Right lobe of liver (tissue), 6 donors: ENCODE data around the gene SERPINB7. TPM values are rescaled to one million over a fixed set of nuclear protein-coding genes. Genes with fewer than 3 reads are reported as not detected.
A peak's percentile ranks its signal among the peaks of the same experiment; 100 is the strongest.

Source experiments
- ATAC-seq, 4 donors: fragments of 200-7000 bp; cut with Tn5 transposase; one replicate each; pipeline ENCODE4 v1.9.1; 2020; ENCODE audit warnings: mild to moderate bottlenecking in 4 of 4, moderate library complexity in 4 of 4
- DNase-seq, 3 donors: peaks; one replicate each; pipeline ENCODE4 v3.0.0-alpha.2; 2020
- H3K27ac ChIP-seq, 3 donors: fragments of 200-600 bp; one replicate each; pipeline ENCODE4 v1.8.0; 2022
- H3K27me3 ChIP-seq, 2 donors: fragments of 200-600 bp; one replicate each; pipeline ENCODE4 v1.8.0; 2022
- H3K36me3 ChIP-seq, 4 donors: fragments of 200-600 bp; sonication (generic) in 1 of 4; one replicate each; pipeline versions ENCODE4 v1.5.1 to v1.8.0; 2017 to 2022; ENCODE audit warnings: control low read depth in 1 of 4
- H3K4me1 ChIP-seq, 4 donors: fragments of 200-600 bp; sonication (generic) in 1 of 4; one replicate each; pipeline versions ENCODE4 v1.5.1 to v1.8.0; 2017 to 2022; ENCODE audit warnings: control low read depth in 1 of 4
- H3K4me3 ChIP-seq, 3 donors: fragments of 200-600 bp; one replicate each; pipeline ENCODE4 v1.8.0; 2022
- H3K9me3 ChIP-seq, 4 donors: fragments of 200-600 bp; sonication (generic) in 1 of 4; one replicate each; pipeline versions ENCODE4 v1.5.1 to v1.8.0; 2017 to 2022; ENCODE audit warnings: control low read depth in 1 of 4
- POLR2A ChIP-seq: fragments of 450-650 bp; IDR thresholded peaks from one replicate; pipeline ENCODE4 v1.6.1; 2017; ENCODE audit warnings: antibody characterized with exemption, mild to moderate bottlenecking
- WGBS: methylation state at CpG from one replicate; pipeline ENCODE4 v1.1.6; 2018; ENCODE audit warnings: low coverage, low lambda C conversion rate; ENCODE audit not compliant: insufficient coverage; ENCODE audit errors: missing lambda C conversion rate; 5-methylcytosine and 5-hydroxymethylcytosine counted together
- intact Hi-C, 2 donors: fragments of 100-400 bp; cut with DNase I; formaldehyde crosslinking; loops; one replicate each; pipeline versions ENCODE4 v1.11.2 to v1.14.1; 2022
- total RNA-seq, 6 experiments: library from RNA; depleted of rRNA in 2 of 6; stranded (reverse); fragments of >200 nt in 2 of 6; fragmentation: NEBNext Ultra II Directional in 3 of 6; extraction: Animal tissue kit (Norgen Biotek cat#: 25700) in 3 of 6; gene quantifications; one replicate each; pipeline versions ENCODE4 v1.1.0 to v1.2.4, GENCODE V29; 2016 to 2023
- TF ChIP-seq, protein P1 (sequence below), 4 donors: fragments of 200-600 bp in 3 of 4; fragments of 450-650 bp in 1 of 4; IDR thresholded peaks; one replicate each; pipeline versions ENCODE4 v1.5.1 to v1.8.0; 2016 to 2022; ENCODE audit warnings: antibody characterized with exemption in 4 of 4, mild to moderate bottlenecking in 2 of 4
- donor health status: DM: no; HTN: yes; CAD: no.
- donor health status: DM: no; HTN: no; CAD: no.
- donor health status: DM: no; HTN: no; CAD: no.
- donor health status: DM: no; HTN: yes; CAD: no.
- donor health status: DM: no; HTN: yes; CAD: no.

Gene SERPINB7
- total RNA-seq, 6 experiments from 2014 or later, result not detected

DNA sequence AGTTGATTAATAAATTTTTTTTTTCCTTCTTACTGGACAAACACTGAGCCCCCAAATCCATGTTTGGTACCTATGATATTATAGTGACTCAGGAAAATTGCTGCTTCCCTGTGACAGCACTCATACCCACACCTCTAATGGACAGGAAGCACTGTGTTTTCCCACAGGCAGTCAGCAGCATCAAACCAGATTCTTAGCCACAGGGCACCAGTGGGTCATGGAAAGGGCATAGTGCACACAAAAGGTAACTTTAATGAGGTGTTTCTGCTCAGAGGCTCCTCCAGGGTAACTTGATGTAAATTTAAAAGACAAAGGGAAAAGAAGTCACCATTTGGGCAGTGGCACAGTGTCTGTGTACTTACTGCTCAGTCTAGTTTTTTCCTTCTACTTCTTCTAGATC, 38.3 kb upstream of the SERPINB7 start:
- H3K9me3 ChIP-seq, result no peaks in the 10 kb centered on the region
- no peak for DNase-seq
- no peak overlapping the region for H3K4me3 ChIP-seq
- intact Hi-C loops, result no loop called here
- no peaks in the 10 kb centered on the region for H3K4me1 ChIP-seq
- ATAC-seq, result no peak
- no peak for TF ChIP-seq POLR2A
- TF ChIP-seq, protein P1, sequence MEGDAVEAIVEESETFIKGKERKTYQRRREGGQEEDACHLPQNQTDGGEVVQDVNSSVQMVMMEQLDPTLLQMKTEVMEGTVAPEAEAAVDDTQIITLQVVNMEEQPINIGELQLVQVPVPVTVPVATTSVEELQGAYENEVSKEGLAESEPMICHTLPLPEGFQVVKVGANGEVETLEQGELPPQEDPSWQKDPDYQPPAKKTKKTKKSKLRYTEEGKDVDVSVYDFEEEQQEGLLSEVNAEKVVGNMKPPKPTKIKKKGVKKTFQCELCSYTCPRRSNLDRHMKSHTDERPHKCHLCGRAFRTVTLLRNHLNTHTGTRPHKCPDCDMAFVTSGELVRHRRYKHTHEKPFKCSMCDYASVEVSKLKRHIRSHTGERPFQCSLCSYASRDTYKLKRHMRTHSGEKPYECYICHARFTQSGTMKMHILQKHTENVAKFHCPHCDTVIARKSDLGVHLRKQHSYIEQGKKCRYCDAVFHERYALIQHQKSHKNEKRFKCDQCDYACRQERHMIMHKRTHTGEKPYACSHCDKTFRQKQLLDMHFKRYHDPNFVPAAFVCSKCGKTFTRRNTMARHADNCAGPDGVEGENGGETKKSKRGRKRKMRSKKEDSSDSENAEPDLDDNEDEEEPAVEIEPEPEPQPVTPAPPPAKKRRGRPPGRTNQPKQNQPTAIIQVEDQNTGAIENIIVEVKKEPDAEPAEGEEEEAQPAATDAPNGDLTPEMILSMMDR (IDR thresholded peaks at IDR 0.05), result no peak
- no peaks in the 10 kb centered on the region for H3K27me3 ChIP-seq
- H3K27ac ChIP-seq, result no peak overlapping the region
- no peaks in the 10 kb centered on the region for H3K36me3 ChIP-seq

- intact Hi-C loops, result no loop called here
- no peaks in the 10 kb centered on the region for H3K4me1 ChIP-seq
- DNase-seq, result no peak
- H3K27ac ChIP-seq, result no peak overlapping the region
- no peak for TF ChIP-seq POLR2A
- TF ChIP-seq, protein P1 (IDR thresholded peaks at IDR 0.05), result peak; percentile 28 to 51 (median 44)
- WGBS, result 28% methylated on average over 4 of the region's 4 CpGs
- ATAC-seq, result peak; percentile 34 to 54 (median 50)
- H3K27me3 ChIP-seq, result no peaks in the 10 kb centered on the region
- no peak overlapping the region for H3K4me3 ChIP-seq
- no peaks in the 10 kb centered on the region for H3K9me3 ChIP-seq
- no peaks in the 10 kb centered on the region for H3K36me3 ChIP-seq
Measured at GRCh38 chr18:63741769-63742168, 33.4 kb upstream of the SERPINB7 start.

GRCh38 chr18:63747006-63747405, 28.2 kb upstream of the SERPINB7 start:
- no peak for DNase-seq
- TF ChIP-seq POLR2A, result no peak
- TF ChIP-seq, protein P1 (IDR thresholded peaks at IDR 0.05), result no peak
- H3K27me3 ChIP-seq, result no peaks in the 10 kb centered on the region
- no peaks in the 10 kb centered on the region for H3K9me3 ChIP-seq
- WGBS, result 62% methylated on average over 2 of the region's 2 CpGs
- intact Hi-C loops, result no loop called here
- no peak overlapping the region for H3K27ac ChIP-seq
- H3K4me1 ChIP-seq, result no peaks in the 10 kb centered on the region
- no peak overlapping the region for H3K4me3 ChIP-seq
- H3K36me3 ChIP-seq, result no peaks in the 10 kb centered on the region
- ATAC-seq, result no peak

DNA sequence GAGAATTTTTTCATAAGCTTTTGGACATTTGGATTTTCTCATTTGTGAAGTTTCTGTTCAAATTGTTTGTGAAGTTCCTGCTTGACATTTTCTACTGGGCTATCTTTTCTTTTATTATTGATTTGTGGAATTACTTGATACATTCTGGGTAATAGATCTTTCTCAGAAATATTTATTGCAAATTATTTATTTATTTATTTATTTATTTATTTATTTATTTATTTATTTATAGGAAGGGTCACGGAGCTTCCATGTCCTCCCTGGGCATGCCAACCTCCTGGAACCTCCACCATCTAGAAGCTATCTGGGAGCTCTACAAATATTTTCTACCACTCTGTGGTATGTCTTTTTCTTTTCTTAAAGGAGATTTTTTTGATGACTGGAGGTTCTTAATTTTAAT, 25.7 kb upstream of the SERPINB7 start:
- Histone ChIP-seq H3K4me1 (no peaks in the 10 kb centered on the region), H3K4me3 (no peak overlapping the region), H3K27ac (no peak overlapping the region), H3K27me3 (no peaks in the 10 kb centered on the region), H3K9me3 (no peaks in the 10 kb centered on the region), H3K36me3 (no peaks in the 10 kb centered on the region)
- DNase-seq (no peak), ATAC-seq (no peak)
- 58% methylated on average over 1 of the region's 1 CpG for WGBS
- intact Hi-C loops, result no loop called here
- no peak for TF ChIP-seq POLR2A
- TF ChIP-seq, protein P1 (IDR thresholded peaks at IDR 0.05), result no peak

- 40% methylated on average over 1 of the region's 2 CpGs for WGBS
Measured at GRCh38 chr18:63752636-63753035, 22.6 kb upstream of the SERPINB7 start.

More at GRCh38 chr18:63752636-63753035, 22.6 kb upstream of the SERPINB7 start:
- Histone ChIP-seq H3K4me1 (no peaks in the 10 kb centered on the region), H3K27me3 (no peaks in the 10 kb centered on the region), H3K4me3 (no peak overlapping the region), H3K36me3 (no peaks in the 10 kb centered on the region), H3K9me3 (no peaks in the 10 kb centered on the region), H3K27ac (no peak overlapping the region)
- no peak for DNase-seq
- intact Hi-C loops, result no loop called here
- TF ChIP-seq, protein P1 (IDR thresholded peaks at IDR 0.05), result no peak
- TF ChIP-seq POLR2A, result no peak
- ATAC-seq, result no peak
